HepG2 (cell line): ENCODE results near the gene LSM14B. TPM values are rescaled to one million over a fixed set of nuclear protein-coding genes. Genes with fewer than 3 reads are reported as not detected.
A peak's percentile ranks its signal among the peaks of the same experiment; 100 is the strongest.
"Not testable (repeated sequence)": the region's sequence is repeated elsewhere in the genome, so short reads cannot be mapped to it uniquely, and the experiment has no call there.

ENCODE experiments used
- ATAC-seq: fragments of 200-7000 bp; cut with Tn5 transposase; 3 replicates; pipeline ENCODE4 v1.9.1; 2020; ENCODE audit warnings: mild to moderate bottlenecking, moderate library complexity
- BruUV-seq: library from RNA; stranded (reverse); fragments of 400-500 nt; replicated peaks from 2 replicates; lab custom pipeline; 2021; lab: Mats Ljungman, UMichigan
- CTCF ChIA-PET: fragments of 300-600 bp; formaldehyde crosslinking; extraction: SDS; loops from one replicate; lab custom pipeline; 2021; ENCODE audit warnings: low total read pairs, inconsistent platforms, low intra/inter-chr PET ratio; lab: Yijun Ruan, JAX
- POLR2A ChIA-PET: fragments of 350-600 bp; sonication (Branson Sonifier 250); formaldehyde crosslinking; loops from one replicate; lab custom pipeline; 2020; ENCODE audit warnings: antibody characterized with exemption, inconsistent platforms; lab: Yijun Ruan, JAX
- DNase-seq: peaks from one replicate; pipeline ENCODE4 v3.0.0-alpha.2; 2015; ENCODE audit warnings: low spot score
- FAIRE-seq: peaks from 3 replicates; lab custom pipeline; 2011; peaks lifted over from hg19 to GRCh38; lab: Jason Lieb, UNC
- H2AFZ ChIP-seq: one replicate; pipeline ENCODE4 v1.6.1; 2011; ENCODE audit warnings: low read length, inconsistent platforms
- H3K27ac ChIP-seq: fragments of 300-600 bp; 3 replicates; pipeline ENCODE4 v1.8.0; 2011; ENCODE audit warnings: mixed run types, mild to moderate bottlenecking, mixed read lengths, low read length, inconsistent platforms; ENCODE audit not compliant: insufficient read depth; ENCODE audit errors: extremely low read length
- H3K27me3 ChIP-seq, 2 experiments: fragments of 200-600 bp in 1 of 2; 2 replicates in 1 of 2; 3 replicates in 1 of 2; pipeline versions ENCODE4 v1.6.0 to v1.8.0; 2011; ENCODE audit warnings: low read length in 2 of 2, mild to moderate bottlenecking in 2 of 2, moderate library complexity in 2 of 2, inconsistent platforms in 1 of 2; ENCODE audit not compliant: insufficient read depth in 2 of 2, control insufficient read depth in 1 of 2
- H3K36me3 ChIP-seq, 2 experiments: fragments of 200-600 bp in 1 of 2; replicated peaks in 1 of 2; 2 replicates in 1 of 2; 3 replicates in 1 of 2; pipeline versions ENCODE4 v1.5.1 to v1.8.0; 2011; ENCODE audit warnings: low read length in 2 of 2, inconsistent platforms in 1 of 2; ENCODE audit not compliant: insufficient read depth in 2 of 2, control insufficient read depth in 1 of 2
- H3K4me1 ChIP-seq: 2 replicates; pipeline ENCODE4 v1.5.1; 2012; ENCODE audit warnings: low read length, inconsistent platforms; ENCODE audit not compliant: insufficient read depth
- H3K4me2 ChIP-seq: 2 replicates; pipeline ENCODE4 v1.6.0; 2011; ENCODE audit warnings: low read depth, low read length, inconsistent platforms
- H3K4me3 ChIP-seq, 3 experiments: fragments of 200-600 bp in 1 of 3; sonication (generic), shearing (Covaris generic) in 1 of 3; replicated peaks in 1 of 3; 2 replicates each; pipeline ENCODE4 v1.5.1; 2011 to 2016; ENCODE audit warnings: low read length in 3 of 3, inconsistent platforms in 2 of 3, low read depth in 2 of 3, mild to moderate bottlenecking in 2 of 3, control low read depth in 1 of 3, mixed read lengths in 1 of 3; ENCODE audit not compliant: insufficient read depth in 1 of 3
- H3K79me2 ChIP-seq: one replicate; pipeline ENCODE4 v1.6.1; 2011; ENCODE audit warnings: low read length, inconsistent platforms; ENCODE audit not compliant: insufficient read depth
- H3K9ac ChIP-seq: 2 replicates; pipeline ENCODE4 v1.6.0; 2011; ENCODE audit warnings: mild to moderate bottlenecking, low read depth, low read length, inconsistent platforms; ENCODE audit not compliant: insufficient read depth
- H3K9me3 ChIP-seq: 2 replicates; pipeline ENCODE4 v1.5.1; 2012; ENCODE audit warnings: mild to moderate bottlenecking, low read length
- H4K20me1 ChIP-seq: 2 replicates; pipeline ENCODE4 v1.6.0; 2011; ENCODE audit warnings: inconsistent platforms, mild to moderate bottlenecking, low read length, moderate library complexity; ENCODE audit not compliant: insufficient read depth
- FOXA1 ChIP-seq, 2 experiments: fragments of 450-650 bp in 1 of 2; sonication (generic) in 1 of 2; formaldehyde crosslinking in 1 of 2; IDR thresholded peaks; 2 replicates each; pipeline versions ENCODE4 v1.4.0 to v1.6.1; 2016 to 2020; ENCODE audit warnings: missing genetic modification reagents in 1 of 2
- GATA4 ChIP-seq: sonication (generic); IDR thresholded peaks from 2 replicates; pipeline ENCODE4 v1.6.1; 2016; ENCODE audit warnings: antibody characterized with exemption, low read depth, borderline replicate concordance
- HNF4G ChIP-seq, 2 experiments: sonication (generic) in 1 of 2; formaldehyde crosslinking in 1 of 2; IDR thresholded peaks; 2 replicates each; pipeline versions ENCODE4 v1.4.0 to v1.6.1; 2011 to 2020; ENCODE audit warnings: borderline replicate concordance in 2 of 2, low read depth in 2 of 2, mild to moderate bottlenecking in 2 of 2, low read length in 1 of 2, missing genetic modification reagents in 1 of 2, moderate library complexity in 1 of 2
- LCORL ChIP-seq, 2 experiments: fragments of 450-650 bp in 1 of 2; sonication (generic) in 1 of 2; formaldehyde crosslinking in 1 of 2; IDR thresholded peaks; 2 replicates each; pipeline versions ENCODE4 v1.5.0 to v1.6.1; 2017 to 2020; ENCODE audit warnings: antibody characterized with exemption in 1 of 2, missing genetic modification reagents in 1 of 2
- MAFF ChIP-seq: IDR thresholded peaks from 2 replicates; pipeline ENCODE4 v1.6.1; 2011; ENCODE audit warnings: low read depth, low read length, improper control_type of control experiment
- MAFK ChIP-seq, 2 experiments: IDR thresholded peaks in 1 of 2; conservative IDR thresholded peaks in 1 of 2; 2 replicates each; pipeline ENCODE4 v1.6.1; 2011; ENCODE audit warnings: improper control_type of control experiment in 2 of 2, low read length in 2 of 2
- SKI ChIP-seq: fragments of 450-650 bp; IDR thresholded peaks from one replicate; pipeline ENCODE4 v1.6.1; 2018; ENCODE audit warnings: mild to moderate bottlenecking; ENCODE audit not compliant: partially characterized antibody
- SOX13 ChIP-seq, 3 experiments: fragments of 450-650 bp in 1 of 3; sonication (generic) in 1 of 3; formaldehyde crosslinking in 1 of 3; IDR thresholded peaks in 2 of 3; conservative IDR thresholded peaks in 1 of 3; 2 replicates each; pipeline versions ENCODE4 v1.5.0 to v1.6.1; 2016 to 2020; ENCODE audit warnings: antibody characterized with exemption in 1 of 3, mild to moderate bottlenecking in 1 of 3, missing compliant biosample characterization in 1 of 3, missing genetic modification reagents in 1 of 3, moderate library complexity in 1 of 3
- ZBTB7B ChIP-seq: sonication (generic); formaldehyde crosslinking; IDR thresholded peaks from 2 replicates; pipeline ENCODE4 v1.4.0; 2020; ENCODE audit warnings: missing genetic modification reagents
- ZNF121 ChIP-seq: sonication (generic); formaldehyde crosslinking; IDR thresholded peaks from 2 replicates; pipeline ENCODE4 v1.5.0; 2020; ENCODE audit warnings: mild to moderate bottlenecking, missing genetic modification reagents
- ZNF280D ChIP-seq: sonication (generic); formaldehyde crosslinking; IDR thresholded peaks from 2 replicates; pipeline ENCODE4 v1.5.1; 2020; ENCODE audit warnings: mild to moderate bottlenecking, missing genetic modification reagents
- ZNF33A ChIP-seq: sonication (generic); formaldehyde crosslinking; IDR thresholded peaks from 2 replicates; pipeline ENCODE4 v1.5.1; 2020; ENCODE audit warnings: missing genetic modification reagents, mild to moderate bottlenecking, moderate library complexity, borderline replicate concordance
- ZNF572 ChIP-seq: sonication (generic); formaldehyde crosslinking; IDR thresholded peaks from 2 replicates; pipeline ENCODE4 v1.5.1; 2020; ENCODE audit warnings: mild to moderate bottlenecking, missing genetic modification reagents
- WGBS: methylation state at CpG from one replicate; pipeline ENCODE4 v1.1.6; 2017; ENCODE audit warnings: low lambda C conversion rate; 5-methylcytosine and 5-hydroxymethylcytosine counted together
- in situ Hi-C: cut with HindIII; loops from 2 replicates; pipeline ENCODE4 v1.10.0; 2017; ENCODE audit warnings: low pct_unique_long_range_greater_than_20kb; ENCODE audit not compliant: extremely low pct_ligation_motif_present
- intact Hi-C: fragments of 100-400 bp; cut with micrococcal nuclease; formaldehyde crosslinking; loops from one replicate; pipeline ENCODE4 v1.10.0; 2022; ENCODE audit not compliant: unreplicated experiment
- polyA plus RNA-seq, 8 experiments: library from polyadenylated mRNA; depleted of rRNA in 3 of 8; stranded (reverse) in 7 of 8; unstranded in 1 of 8; fragments of >200 nt; fragmentation: Illumina TruSeq in 4 of 8; extraction: Trizol in 4 of 8; gene quantifications; 2 replicates each; pipeline versions ENCODE4 v1.2.1 to v1.2.3, GENCODE V29; 2011 to 2016; ENCODE audit warnings: low read depth in 4 of 8, missing spikeins in 1 of 8, mixed read lengths in 1 of 8; ENCODE audit not compliant: insufficient read depth in 1 of 8
- total RNA-seq, 5 experiments: library from RNA; depleted of rRNA; stranded (reverse); fragments of >200 nt; fragmentation: Illumina TruSeq; extraction: Trizol; gene quantifications; 2 replicates each; pipeline ENCODE4 v1.2.3, GENCODE V29; 2016; ENCODE audit warnings: low read depth in 1 of 5

Gene LSM14B
- total and polyA plus RNA-seq, 2 of the 13 experiments (the other 11 are each of a cell fraction or from before 2014, with no cell fraction given), result 43.3 to 79.2 TPM

GRCh38 chr20:62114894-62115293 lies 7.4 kb upstream of the LSM14B start:
- H3K27me3 ChIP-seq, result peaks cover 8 to 47% of the 10 kb centered on the region in 2 experiments
- no peak overlapping the region for H3K9ac ChIP-seq
- H3K27ac ChIP-seq, result no peak overlapping the region
- no peaks in the 10 kb centered on the region for H4K20me1 ChIP-seq
- POLR2A ChIA-PET, result interaction anchor here (9.9 kb wide), 1 partner anchor 47 kb away, joined by 260 read pairs; the partner anchor contains the start of gene TAF4
- intact Hi-C loops (no loop called here), in situ Hi-C loops (no loop called here)
- H3K36me3 ChIP-seq, result no peaks in the 10 kb centered on the region
- FAIRE-seq, result no peak
- no peak overlapping the region for H3K4me3 ChIP-seq
- peaks cover 11% of the 10 kb centered on the region for H3K9me3 ChIP-seq
- no peak for ATAC-seq
- WGBS, result 56% methylated on average over 8 of the region's 8 CpGs
- TF ChIP-seq ZNF33A (CRISPR knock-in tag), result no peak
- peak; percentile 69 for TF ChIP-seq MAFF
- TF ChIP-seq GATA4, result no peak
- peak; percentile 43 to 77 for TF ChIP-seq MAFK (conservative IDR thresholded peaks at IDR 0.05 in 1 of 2, IDR thresholded peaks at IDR 0.05 in 1 of 2; ENCODE audit: low read length in 2 of 2)
- TF ChIP-seq ZNF572 (CRISPR knock-in tag), result no peak
- no peak for TF ChIP-seq HNF4G (IDR thresholded peaks at IDR 0.05; ENCODE audit: borderline replicate concordance, low read depth, low read length)
- 0 out of 2 replicates have a peak, but pooled peaks have one; percentile 35 for TF ChIP-seq HNF4G (CRISPR knock-in tag; IDR thresholded peaks at IDR 0.05; ENCODE audit: borderline replicate concordance, low read depth)
- DNase-seq, result no peak
- no TSS peak for BruUV-seq
- H3K4me2 ChIP-seq, result no peak overlapping the region
- H3K79me2 ChIP-seq, result no peaks in the 10 kb centered on the region
- H2AFZ ChIP-seq, result no peak overlapping the region
- H3K4me1 ChIP-seq, result peaks cover 42% of the 10 kb centered on the region
- CTCF ChIA-PET, result no interaction called here

- H3K27ac ChIP-seq; H3K9ac ChIP-seq; H3K79me2 ChIP-seq; ATAC-seq; H3K4me3 ChIP-seq; BruUV-seq; CTCF ChIA-PET; H2AFZ ChIP-seq; H3K36me3 ChIP-seq; in situ Hi-C loops; FAIRE-seq; intact Hi-C loops; H4K20me1 ChIP-seq; H3K9me3 ChIP-seq; TF ChIP-seq SOX13, LCORL, FOXA1 (IDR thresholded peaks at IDR 0.05): not testable (repeated sequence)
- H3K4me1 ChIP-seq, result peaks cover 52% of the 10 kb centered on the region
- DNase-seq, result peak; percentile 56
- peaks cover 8 to 47% of the 10 kb centered on the region in 2 experiments for H3K27me3 ChIP-seq
- 22% methylated on average over 7 of the region's 7 CpGs for WGBS
- H3K4me2 ChIP-seq, result peak overlapping the region; percentile 20; the same call in 1 of the 2 replicates
- POLR2A ChIA-PET, result interaction anchor here (9.9 kb wide), 1 partner anchor 48 kb away, joined by 260 read pairs; the partner anchor contains the start of gene TAF4
- TF ChIP-seq SOX13 (CRISPR knock-in tag; conservative IDR thresholded peaks at IDR 0.05 in 1 of 2, IDR thresholded peaks at IDR 0.05 in 1 of 2) (peak in 1 of 2 experiments; percentile 42; a peak in 1 of 4 replicates), SKI (peak; percentile 52), LCORL (CRISPR knock-in tag; IDR thresholded peaks at IDR 0.05) (0 out of 2 replicates have a peak, but pooled peaks have one; percentile 52), ZNF280D (CRISPR knock-in tag) (peak; percentile 89; the same call in 1 of the 2 replicates), FOXA1 (CRISPR knock-in tag; IDR thresholded peaks at IDR 0.05) (peak; percentile 79), ZNF121 (peak; percentile 96), ZBTB7B (CRISPR knock-in tag) (peak; percentile 58; the same call in 1 of the 2 replicates)
These were observed 6.4 kb upstream of the LSM14B start for GRCh38 chr20:62115800-62116407.
